SW480 (cell line): Measurements from ENCODE around the gene SERP1.
A peak's percentile ranks its signal among the peaks of the same experiment; 100 is the strongest.

Experiments used
- DNase-seq: peaks from one replicate; pipeline ENCODE4 v3.0.0-alpha.2; 2016; ENCODE audit warnings: low spot score

Gene SERP1

GRCh38 chr3:150546226-150547044, at the start of gene SERP1, which contains the start of gene EIF2A:
Gene SERP1 (minus strand): TSS chr3:150546496. CDS start chr3:150546135, 361 bp downstream.
Gene EIF2A (plus strand): TSS chr3:150546787. CDS start chr3:150546803, 16 bp downstream.
- DNase-seq, result peak; percentile 98

- DNase-seq, result no peak
Measured at GRCh38 chr3:150594150-150594549, 47.9 kb upstream of the SERP1 start.

- DNase-seq, result no peak
Measured at GRCh38 chr3:150589759-150590158, 43.5 kb upstream of the SERP1 start.

- no peak for DNase-seq
Measured at GRCh38 chr3:150588027-150588830, 41.9 kb upstream of the SERP1 start.

GRCh38 chr3:150583028-150583427, 36.7 kb upstream of the SERP1 start:
- no peak for DNase-seq

GRCh38 chr3:150582620-150583019, 36.3 kb upstream of the SERP1 start:
- no peak for DNase-seq

- DNase-seq, result no peak
Measured at GRCh38 chr3:150581174-150581573, 34.9 kb upstream of the SERP1 start.

GRCh38 chr3:150577855-150578254, 31.6 kb upstream of the SERP1 start:
- DNase-seq, result no peak

GRCh38 chr3:150567328-150567727, 21.0 kb upstream of the SERP1 start:
- no peak for DNase-seq

GRCh38 chr3:150564243-150564642, 17.9 kb upstream of the SERP1 start:
- DNase-seq, result no peak

GRCh38 chr3:150557725-150558124, 11.4 kb upstream of the SERP1 start:
- no peak for DNase-seq

- no peak for DNase-seq
Measured at GRCh38 chr3:150556792-150557191, 10.5 kb upstream of the SERP1 start.

- no peak for DNase-seq
Measured at GRCh38 chr3:150555859-150556436, 9.7 kb upstream of the SERP1 start.

GRCh38 chr3:150547045-150547741, 897 bp upstream of the SERP1 start:
- DNase-seq, result peak; percentile 77

GRCh38 chr3:150545419-150546225, 674 bp downstream of the SERP1 start:
- peak; percentile 57 for DNase-seq

GRCh38 chr3:150544726-150545125, 1.6 kb downstream of the SERP1 start:
- DNase-seq, result no peak

GRCh38 chr3:150544041-150544440, 2.3 kb downstream of the SERP1 start:
- peak; percentile 20 for DNase-seq

GRCh38 chr3:150543531-150543930, 2.8 kb downstream of the SERP1 start:
- DNase-seq, result no peak

GRCh38 chr3:150543128-150543527, 3.2 kb downstream of the SERP1 start:
- no peak for DNase-seq

GRCh38 chr3:150540991-150541390, 5.3 kb downstream of the SERP1 start:
- no peak for DNase-seq

- no peak for DNase-seq
Measured at GRCh38 chr3:150540297-150540696, 6.0 kb downstream of the SERP1 start.
